PC-3 (cell line): Measurements from ENCODE around the gene TADA2B. TPM values are rescaled to one million over a fixed set of nuclear protein-coding genes. Genes with fewer than 3 reads are reported as not detected.

Experiments
- total RNA-seq: library from RNA; depleted of rRNA; stranded (reverse); fragments of >200 nt; gene quantifications from 2 replicates; pipeline ENCODE4 v1.2.3, GENCODE V29; 2014; rRNA removed

Gene TADA2B
- total RNA-seq, 1 experiment from 2014 or later = 14.7 TPM

Other genes starting within 250 kb of the TADA2B start
- 33.0 and 33.3 TPM in 2 replicates for gene TBC1D14, start 133.5 kb upstream of the TADA2B start, total RNA-seq
- 74.5 and 121 TPM in 2 replicates for gene GRPEL1, start 24.7 kb downstream of the TADA2B start, total RNA-seq
- 4.1 and 6.6 TPM in 2 replicates for gene SORCS2, start 149.2 kb downstream of the TADA2B start, total RNA-seq